HuH-7 (cell line): ENCODE measurements around the gene UBE2E2.

ENCODE experiments used
- DNase-seq: peaks from one replicate; pipeline ENCODE4 v3.0.0; 2011; ENCODE audit warnings: low spot score

Gene UBE2E2

DNA sequence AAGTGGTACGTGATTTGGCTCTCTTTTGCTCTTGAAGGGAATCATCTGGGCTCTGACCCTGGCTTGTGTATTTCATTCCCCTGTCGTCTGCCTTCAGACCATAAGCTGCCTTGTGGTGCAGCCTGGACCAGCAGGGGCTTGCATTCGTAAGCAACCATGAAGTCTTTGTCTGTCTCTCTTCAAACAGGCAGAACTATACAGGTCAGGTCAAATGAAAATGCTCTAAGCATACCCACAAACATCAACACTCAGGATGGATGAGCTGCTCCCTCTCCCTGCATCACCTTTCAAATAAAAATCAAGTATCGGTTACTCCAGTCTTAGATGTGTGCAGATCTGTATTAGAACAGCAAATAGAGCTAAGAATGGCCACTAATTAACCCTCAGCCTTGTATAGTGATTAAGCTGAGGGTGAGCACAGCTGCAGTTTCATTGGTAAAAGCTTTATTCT lies 334.0 kb downstream of the UBE2E2 start:
- DNase-seq: no peak

DNA sequence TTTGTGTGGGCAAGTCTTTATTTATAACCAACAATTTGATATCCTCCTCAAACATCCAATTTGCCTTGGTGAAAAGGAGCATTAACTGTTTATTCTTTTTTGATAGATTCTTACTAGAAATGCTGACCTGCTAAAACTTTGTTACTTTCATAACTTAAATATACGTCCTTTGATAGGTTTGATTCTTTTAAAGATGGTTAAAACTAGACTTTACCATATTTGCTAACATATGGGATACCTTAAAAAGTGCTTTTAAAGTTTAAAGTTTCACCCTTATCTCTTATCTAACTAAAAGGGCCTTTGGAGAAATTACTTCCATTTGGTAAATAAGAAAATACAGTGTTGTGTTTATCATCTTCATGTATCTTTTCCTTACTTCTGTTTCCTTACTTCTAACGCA lies 336.1 kb downstream of the UBE2E2 start:
- DNase-seq: no peak

DNA sequence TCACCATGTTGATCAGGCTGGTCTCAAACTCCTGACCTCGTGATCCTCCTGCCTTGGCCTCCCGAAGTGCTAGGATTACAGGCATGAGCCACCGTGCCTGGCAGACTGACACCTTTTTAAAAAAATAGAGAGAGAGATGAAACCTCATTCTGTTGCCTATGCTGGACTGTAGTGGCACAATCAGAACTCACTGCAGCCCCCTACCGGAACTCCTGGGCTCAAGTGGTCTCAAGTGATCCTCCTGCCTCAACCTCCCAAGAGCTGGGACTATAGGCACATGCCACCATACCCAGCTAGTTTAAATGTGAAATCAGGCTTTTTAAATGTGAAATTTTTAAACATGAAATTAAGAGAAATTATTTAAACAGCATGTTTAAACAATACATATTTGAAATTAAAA lies 337.5 kb downstream of the UBE2E2 start:
- DNase-seq: no peak

DNA sequence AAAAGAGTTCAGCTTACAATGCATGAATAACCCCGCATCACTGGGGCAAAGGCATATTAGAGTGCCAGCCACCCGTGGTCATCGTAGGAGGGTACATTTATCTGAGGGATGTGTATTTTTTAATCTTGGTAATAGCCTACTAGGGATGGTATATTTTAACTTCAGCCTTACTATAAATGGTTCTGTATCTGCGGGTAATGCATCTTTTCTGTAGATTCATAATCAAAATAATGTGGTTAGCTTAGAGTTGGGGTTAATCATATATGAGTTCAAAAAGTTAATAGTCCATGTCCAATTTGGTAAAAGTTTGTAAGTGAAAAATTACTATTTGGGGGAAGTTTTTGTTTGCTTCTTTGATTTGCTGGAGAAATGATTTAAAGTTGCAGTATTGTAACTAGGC lies 339.0 kb downstream of the UBE2E2 start:
- DNase-seq: no peak

DNA sequence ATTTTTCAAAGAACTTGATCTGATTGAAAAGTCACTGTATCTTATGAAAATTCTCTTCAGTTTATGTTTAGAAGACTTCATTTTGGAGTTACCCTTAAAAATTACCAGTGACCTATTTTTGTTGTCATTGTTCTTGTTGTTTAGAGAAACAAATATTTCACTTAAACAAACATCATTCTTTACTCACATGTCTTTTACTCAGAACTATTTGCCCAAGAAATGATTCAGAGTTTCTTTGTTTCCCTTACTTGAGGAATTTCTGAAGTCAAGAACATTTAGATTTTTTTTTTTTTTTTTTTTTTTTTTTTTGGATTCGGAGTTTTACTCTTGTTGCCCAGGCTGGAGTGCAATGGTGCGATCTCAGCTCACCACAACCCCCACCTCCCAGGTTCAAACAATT lies 343.1 kb downstream of the UBE2E2 start:
- DNase-seq: no peak

DNA sequence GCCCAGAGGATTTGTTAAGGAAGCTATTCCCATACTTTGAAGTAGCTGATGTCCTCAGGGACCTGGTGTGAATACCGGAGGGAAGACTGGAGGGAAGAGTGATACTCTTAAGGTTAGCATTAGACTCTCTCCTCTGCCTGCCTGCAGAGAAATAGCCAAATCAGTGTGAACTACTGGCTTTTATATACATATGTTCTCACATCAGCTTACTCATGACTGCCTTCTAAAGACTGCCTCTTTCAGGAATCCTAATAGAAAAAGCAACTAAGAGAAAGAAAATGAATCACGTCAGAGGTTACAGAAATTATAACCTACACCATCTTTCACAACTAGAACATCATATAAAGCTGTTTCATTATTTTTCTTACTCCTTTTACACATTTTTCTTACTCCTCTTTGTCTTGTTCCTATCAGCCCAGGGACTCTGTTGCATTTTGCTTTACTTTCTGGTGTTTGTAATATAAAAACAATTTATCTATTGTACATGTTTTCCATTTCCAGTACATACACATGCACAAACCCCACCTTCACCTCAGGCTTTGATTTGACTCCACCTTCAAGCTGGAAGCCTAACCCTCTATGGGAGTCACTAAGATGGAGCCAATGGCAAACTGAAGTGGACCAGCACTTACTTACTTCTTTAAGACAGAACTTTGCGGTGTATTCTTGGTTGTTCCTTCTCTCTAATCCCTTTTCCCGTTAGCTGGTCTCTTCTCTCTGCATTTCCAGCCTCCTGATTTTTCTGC lies 345.0 kb downstream of the UBE2E2 start:
- DNase-seq: no peak

- DNase-seq: no peak
Measured at GRCh38 chr3:23548706-23549105, 345.6 kb downstream of the UBE2E2 start.

- DNase-seq: no peak
Measured at GRCh38 chr3:23549148-23549910, 346.2 kb downstream of the UBE2E2 start.

DNA sequence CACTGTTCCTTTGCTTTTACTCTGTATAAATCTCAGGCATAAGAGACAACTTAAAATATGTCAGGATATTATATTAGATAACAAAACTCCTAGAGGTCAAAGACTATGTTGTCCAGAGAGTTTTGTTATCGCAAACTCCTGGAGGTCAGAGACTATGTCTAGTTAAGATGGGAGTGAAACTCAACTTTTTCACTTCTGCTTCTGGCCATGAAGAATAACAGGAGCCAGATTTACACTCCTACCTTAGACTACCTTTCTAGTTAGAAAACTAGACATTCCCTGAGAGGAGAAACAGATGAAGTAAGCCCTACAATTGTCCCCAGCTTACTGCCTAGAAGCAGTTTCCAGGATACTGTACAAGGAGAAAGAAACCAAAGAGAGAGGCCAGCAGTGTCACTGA lies 347.3 kb downstream of the UBE2E2 start:
- no peak for DNase-seq

DNA sequence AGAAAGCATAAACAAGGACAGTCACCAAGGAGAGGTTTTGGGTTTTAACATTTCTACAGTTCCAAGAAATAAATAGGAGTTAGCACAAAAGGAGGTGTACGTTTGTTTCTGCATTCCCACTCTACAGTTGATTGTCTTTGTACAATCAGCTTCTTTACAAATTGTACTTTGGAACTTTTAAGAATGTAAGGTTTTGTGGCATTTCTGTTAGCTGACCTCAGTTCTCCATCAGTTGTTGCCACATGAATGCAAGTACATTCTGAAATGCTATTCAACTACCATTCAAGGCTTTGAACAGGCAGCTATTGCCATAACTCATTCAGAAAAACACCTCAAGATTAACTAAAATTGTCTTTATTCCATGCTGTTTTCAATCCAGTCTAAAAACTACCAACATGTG lies 349.4 kb downstream of the UBE2E2 start:
- DNase-seq: no peak

- DNase-seq: no peak
Measured at GRCh38 chr3:23553353-23553752, 350.2 kb downstream of the UBE2E2 start.

GRCh38 chr3:23565041-23565775 lies 362.1 kb downstream of the UBE2E2 start:
- no peak for DNase-seq

DNA sequence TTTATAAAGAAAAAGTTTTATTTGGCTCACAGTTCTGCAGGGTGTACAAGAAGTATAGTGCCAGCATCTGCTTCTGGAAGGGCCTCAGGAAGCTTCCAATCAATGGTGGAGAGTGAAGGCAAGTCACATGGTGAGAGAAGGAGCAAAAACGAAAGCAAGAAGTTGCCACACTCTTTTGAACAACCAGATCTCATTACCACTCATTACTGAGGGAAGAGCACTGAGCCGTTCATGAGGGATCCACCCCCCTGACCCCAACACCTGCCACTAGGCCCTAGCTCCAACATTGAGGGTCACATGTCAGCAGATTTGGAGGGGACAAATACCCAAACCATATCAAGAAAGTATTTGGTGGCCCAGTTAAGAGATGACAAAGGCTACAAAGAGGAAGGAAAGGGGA lies 363.4 kb downstream of the UBE2E2 start:
- no peak for DNase-seq

- DNase-seq: no peak
Measured at GRCh38 chr3:23567917-23568316, 364.8 kb downstream of the UBE2E2 start.

- DNase-seq: no peak
Measured at GRCh38 chr3:23573827-23574226, 370.7 kb downstream of the UBE2E2 start.

DNA sequence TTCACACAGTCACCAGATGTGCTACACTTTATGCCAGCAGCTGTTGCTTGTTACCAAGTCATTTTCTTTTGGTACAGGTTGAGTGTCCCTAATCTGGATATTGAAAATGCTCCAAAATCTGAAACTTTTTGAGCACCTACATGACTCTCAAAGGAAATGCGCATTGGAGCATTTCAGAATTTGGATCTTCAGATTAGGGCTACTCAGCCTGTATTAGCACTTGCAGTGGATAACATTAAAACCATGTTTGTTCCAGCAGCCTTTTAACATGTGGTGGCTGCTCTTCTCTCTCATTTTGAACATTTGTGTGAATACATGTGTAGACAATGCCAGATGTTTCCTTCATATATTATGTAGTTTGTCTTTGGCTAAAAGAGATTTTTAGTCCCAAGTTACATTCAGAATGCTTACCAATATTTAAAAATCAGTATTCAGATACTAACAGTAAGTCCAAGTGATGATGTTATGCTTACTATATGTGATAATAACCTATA lies 371.7 kb downstream of the UBE2E2 start:
- DNase-seq: no peak

GRCh38 chr3:23575697-23576096 lies 372.6 kb downstream of the UBE2E2 start:
- no peak for DNase-seq

- DNase-seq: no peak
Measured at GRCh38 chr3:23576379-23576959, 373.3 kb downstream of the UBE2E2 start.

DNA sequence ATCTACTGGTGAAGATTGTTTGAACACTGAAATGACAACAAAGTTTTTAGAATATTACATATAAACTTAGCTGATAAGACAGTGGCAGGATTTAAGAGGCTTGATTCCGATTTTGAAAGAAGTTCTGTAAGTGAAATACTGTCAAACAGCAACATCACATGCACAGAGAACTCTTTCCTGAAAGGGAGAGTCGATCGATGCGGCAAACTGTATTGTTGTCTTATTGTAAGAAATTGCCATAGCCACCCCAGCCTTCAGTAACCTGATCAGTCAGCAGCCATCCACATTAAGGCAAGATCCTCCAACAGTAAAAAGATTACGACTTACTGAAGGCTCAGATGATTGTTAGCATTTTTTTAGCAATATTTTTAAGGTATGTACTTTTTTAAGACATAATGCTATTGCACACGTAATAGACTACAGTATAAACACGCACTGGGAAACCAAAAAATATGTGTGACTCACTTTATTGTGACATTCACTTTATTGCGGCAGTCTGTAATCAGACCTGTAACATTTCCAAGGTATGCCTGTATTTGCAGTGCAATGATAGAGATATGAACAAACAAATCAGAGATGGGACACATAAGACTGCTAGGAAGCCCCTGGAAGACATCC lies 377.1 kb downstream of the UBE2E2 start:
- DNase-seq: no peak

GRCh38 chr3:23583980-23584740 lies 381.0 kb downstream of the UBE2E2 start:
- DNase-seq: no peak

DNA sequence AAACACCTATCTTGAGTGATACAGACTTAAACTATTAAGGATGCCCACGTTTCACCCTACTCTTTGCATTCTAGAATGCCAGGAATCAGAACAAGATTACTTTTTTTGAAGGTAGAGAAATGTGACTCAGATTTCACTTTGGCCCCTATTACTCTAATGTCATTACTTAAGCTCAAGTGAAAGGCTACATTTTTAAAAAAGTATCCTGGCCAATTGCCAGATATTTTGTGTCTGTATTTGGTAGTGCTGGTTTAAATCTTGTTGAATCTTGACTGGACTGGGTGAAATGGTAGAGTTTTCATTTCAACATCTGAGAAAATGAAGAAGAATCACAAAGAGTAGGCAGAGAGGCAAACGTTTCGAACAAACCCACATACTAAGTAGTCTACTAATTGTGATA lies 384.4 kb downstream of the UBE2E2 start:
- DNase-seq: no peak
